EH (cell line): ENCODE data around the gene MCUB.
"Not testable (repeated sequence)": the region's sequence is repeated elsewhere in the genome, so short reads cannot be mapped to it uniquely, and the experiment has no call there.

Experiments used
- DNase-seq: peaks from one replicate; pipeline ENCODE4 v3.0.0-alpha.2; 2015; ENCODE audit warnings: low read depth

MCUB gene

GRCh38 chr4:109559983-109560686 is at the start of gene MCUB:
Gene MCUB, plus strand, starts transcription at chr4:109560246. Its CDS starts 92 bp downstream, at chr4:109560338.
- DNase-seq: peak; percentile 91

DNA sequence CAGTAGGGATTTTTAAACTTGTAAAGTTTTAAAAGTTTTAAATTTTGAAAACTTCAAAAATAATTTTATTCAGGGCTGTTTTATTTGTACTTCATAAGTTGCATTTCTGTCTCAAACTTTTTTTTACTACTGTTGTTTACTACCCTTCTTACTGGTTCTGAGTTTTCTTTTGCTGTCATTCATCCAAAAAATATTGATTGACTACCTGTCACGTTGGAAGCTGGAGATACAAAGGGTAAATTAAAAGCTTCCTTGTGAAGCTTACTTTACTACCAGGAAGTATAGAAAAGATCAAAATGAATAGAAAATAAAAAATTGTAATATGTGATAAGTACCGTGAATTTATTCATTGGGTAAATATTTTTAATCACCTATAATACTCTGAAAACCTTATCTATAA is 49.4 kb upstream of the MCUB start:
- no peak for DNase-seq

DNA sequence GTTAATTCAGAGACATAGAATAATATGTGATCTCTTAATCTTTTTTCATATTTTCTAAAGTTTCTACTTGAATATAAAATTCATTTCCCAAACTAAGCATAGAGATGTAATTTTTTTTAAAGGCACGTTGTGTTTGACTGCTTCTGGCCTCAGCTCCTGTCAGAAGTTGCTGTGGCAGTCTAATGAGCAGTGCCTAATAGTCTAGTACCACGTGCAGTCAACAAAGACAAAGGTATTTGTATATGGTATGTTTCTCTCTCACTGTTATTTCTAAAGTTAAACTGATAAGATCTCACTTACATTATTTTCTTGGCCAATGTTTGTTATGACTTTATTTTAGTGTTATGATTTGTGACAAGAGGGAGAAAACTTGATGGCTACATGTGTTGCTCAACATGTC is 48.6 kb upstream of the MCUB start:
- no peak for DNase-seq

DNA sequence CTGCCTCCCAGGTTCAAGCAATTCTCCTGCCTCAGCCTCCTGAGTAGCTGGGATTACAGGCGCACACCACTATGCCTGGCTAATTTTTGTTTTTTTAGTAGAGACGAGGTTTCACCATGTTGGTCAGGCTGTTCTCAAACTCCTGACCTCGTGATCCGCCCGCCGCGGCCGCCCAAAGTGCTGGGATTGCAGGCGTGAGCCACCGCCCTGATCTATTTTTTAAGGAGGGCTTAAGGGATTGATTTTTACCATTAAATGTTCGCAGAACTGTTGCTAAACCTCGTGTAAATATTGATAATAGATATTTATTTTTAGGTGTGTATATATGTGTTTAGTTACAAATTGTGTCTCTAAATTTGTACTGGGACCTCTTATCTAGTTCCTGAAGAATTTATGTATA is 46.7 kb upstream of the MCUB start:
- not testable (repeated sequence) for DNase-seq

- DNase-seq: no peak
Observed at GRCh38 chr4:109532182-109532581, 27.9 kb upstream of the MCUB start.

GRCh38 chr4:109545401-109545800 is 14.6 kb upstream of the MCUB start:
- DNase-seq: no peak

- no peak for DNase-seq
Observed at GRCh38 chr4:109547394-109547793, 12.7 kb upstream of the MCUB start.

DNA sequence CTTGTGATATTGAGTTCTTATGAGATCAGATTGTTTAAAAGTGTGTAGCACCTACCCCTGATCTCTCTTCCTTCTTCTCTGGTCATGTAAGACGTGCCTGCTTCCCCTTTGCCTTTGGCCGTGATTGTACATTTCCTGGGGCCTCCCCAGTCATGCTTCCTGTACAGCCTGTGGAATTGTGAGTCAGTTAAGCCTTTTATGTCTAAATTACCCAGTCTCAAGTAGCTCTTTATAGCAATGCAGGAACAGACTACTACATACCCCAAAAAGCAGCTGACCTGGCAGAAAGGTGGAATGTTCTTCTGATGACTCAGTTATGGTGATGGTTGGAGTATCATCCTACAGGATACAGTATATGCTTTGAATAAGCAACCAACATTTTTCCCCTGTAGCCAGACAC is 11.4 kb upstream of the MCUB start:
- DNase-seq: peak; percentile 85

- DNase-seq: no peak
Observed at GRCh38 chr4:109552237-109552636, 7.8 kb upstream of the MCUB start.

- DNase-seq: no peak
Observed at GRCh38 chr4:109553130-109553529, 6.9 kb upstream of the MCUB start.

DNA sequence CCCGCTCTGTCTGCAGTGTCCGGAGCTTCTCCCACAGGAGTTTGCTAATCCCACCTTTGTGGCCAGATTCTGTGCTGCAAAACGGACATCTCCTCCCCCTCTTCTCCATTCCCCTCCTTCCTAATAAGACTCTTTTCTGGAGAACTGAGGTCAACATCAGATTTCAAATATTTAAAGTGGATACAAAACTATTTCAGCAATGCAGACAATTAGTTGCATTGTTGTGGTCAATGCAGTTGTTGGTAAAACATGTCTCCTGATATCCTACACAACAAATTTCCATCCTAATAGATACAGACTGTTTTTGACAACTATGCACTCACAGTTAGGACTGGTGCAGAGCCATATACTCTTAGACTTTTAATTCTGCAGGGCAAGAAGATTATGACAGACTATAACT is 5.1 kb upstream of the MCUB start:
- peak; percentile 56 for DNase-seq

DNA sequence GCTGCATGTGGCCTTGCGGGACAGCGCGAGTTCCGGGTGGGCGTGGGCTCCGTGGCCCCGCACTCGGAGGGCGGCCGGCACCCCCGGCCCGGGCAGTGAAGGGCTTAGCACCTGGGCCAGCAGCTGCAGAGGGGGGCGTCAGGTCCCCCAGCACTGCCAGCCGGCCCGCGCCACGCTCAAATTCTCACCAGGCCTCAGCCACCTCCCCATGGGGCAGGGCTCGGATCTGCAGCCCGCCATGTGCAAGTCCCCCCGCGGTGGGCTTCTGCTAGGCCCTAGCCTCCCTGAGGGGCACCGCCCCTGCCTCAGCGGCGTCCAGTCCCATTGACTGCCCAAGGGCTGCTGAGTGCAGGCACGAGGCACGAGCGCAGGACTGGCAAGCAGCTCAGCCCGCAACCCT is 2.6 kb upstream of the MCUB start:
- DNase-seq: no peak

DNA sequence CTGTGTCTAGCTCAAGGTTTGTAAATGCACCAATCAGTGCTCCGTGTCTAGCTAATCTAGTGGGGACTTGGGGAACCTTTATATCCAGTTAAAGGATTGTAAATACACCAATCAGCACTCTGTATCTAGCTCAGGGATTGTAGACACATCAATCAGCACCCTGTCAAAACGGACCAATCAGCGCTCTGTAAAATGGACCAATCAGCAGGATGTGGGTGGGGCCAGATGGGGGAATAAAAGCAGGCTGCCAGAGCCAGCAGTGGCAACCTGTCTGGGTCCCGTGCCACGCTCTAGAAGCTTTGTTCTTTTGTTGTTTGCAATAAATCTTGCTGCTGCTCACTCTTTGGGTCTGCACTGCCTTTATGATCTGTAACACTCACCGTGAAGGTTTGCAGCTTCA is 2.0 kb upstream of the MCUB start:
- DNase-seq: not testable (repeated sequence)

DNA sequence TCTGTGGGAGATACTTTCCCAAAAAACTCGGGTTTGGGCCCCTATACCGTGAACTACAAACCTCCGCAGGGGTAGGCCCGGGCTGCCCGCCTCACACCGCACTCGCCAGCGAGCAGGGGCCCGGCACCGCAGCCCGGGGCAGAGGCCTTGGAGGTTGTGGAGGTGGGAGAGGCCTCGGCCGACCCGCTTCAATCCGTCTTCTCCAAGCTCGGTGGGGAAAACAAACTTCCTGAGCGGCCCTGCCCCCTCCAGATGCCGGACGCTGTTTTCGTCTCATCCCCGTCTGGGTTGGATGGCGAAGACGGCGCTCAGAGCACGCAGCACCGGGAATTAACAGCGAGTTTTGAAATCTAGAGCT is 442 bp upstream of the MCUB start:
- no peak for DNase-seq

DNA sequence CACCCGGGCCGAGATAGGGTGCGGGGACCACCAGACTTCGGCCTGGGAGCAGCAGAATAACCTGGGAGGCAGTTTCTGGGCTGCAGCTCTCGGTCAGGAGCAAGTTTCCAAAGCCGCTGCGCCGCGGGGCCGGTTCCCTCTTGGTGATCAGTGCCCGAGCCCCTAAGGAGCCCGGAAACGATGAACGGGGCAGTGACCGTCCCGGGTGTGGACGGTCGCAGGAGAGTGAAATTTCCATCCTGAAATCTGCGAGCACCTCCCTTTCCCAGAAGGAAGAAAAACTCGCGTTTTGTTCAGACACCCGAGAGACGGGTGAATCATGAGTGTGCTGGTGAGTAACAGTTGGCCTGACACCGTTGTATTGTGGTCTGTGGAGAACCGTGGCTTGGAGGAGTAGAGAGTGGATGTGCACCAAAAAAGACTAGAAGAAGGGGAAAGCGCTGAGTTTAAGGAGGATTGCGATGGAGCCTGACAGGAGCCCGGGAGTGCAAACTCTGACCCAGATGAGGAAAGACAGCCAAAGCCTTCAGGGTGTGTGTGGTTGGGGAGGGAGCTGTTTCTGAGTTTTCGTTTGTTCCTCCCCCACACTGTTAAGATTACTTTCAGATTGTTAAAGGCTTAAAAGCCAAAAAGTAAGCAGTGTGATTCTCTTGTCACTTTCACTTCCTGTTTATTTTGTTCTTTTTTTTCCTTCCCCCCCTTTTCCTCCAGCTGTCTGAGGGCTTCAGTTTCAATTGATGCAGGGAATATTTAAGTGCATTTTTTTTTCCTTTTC is 828 bp downstream of the MCUB start:
- peak; percentile 81 for DNase-seq

DNA sequence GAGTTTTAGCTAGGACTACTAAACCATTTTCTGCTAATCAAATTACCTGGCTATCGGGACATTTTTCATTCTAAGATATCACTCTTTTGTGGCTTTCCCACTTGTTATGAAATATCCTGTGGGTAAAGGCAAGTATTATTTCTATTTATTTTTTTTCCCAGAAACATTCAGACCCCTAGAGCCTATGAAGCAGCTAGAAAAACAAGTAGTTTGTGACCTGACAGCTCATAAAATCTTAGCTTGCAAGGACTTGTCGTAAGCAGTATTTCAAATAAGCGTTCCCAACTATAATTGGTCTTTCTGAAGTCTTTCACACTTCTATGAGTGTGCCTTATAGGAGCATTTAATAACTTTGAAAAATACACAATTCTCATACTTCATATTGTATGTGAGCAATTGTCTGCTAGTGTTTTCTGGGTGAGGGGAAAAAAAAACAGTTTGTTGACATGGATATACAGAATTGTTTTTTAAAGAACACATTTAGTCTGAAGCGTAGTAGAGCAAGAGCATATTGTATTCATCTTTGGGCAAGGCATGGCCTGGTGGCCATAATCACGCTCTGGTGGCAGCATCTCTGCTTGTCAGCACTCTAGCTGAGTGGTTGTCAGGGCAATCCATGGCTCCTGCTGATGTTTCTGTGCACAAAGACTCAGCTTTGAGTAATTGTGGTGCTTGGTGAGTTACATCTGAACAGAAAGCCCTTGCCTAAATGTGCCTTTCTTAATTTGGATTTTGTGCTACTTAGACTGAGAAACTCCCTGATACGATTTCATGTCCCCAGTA is 2.6 kb downstream of the MCUB start:
- no peak for DNase-seq

- DNase-seq: no peak
Observed at GRCh38 chr4:109571494-109571893, 11.4 kb downstream of the MCUB start.

DNA sequence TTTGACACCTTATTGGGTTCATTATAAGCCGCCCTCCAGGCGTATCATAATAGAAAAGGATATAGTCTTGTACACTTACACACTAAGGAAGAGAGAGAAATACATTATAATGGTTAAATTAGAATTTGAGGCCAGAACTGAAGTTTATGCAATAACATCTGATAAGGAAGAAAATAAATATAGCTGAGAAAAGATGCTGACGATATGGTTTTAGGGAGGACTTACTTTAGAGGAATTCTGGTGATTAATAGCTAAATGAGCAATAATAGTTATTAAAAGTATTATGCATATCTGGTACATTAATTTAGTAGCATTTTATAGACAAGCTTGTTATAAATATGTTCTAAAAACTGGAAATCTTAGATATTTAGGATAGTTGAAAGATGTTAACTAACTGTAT is 12.1 kb downstream of the MCUB start:
- no peak for DNase-seq

GRCh38 chr4:109574443-109574850 is 14.4 kb downstream of the MCUB start:
- no peak for DNase-seq

- DNase-seq: no peak
Observed at GRCh38 chr4:109574931-109575804, 15.1 kb downstream of the MCUB start.

- peak; percentile 53 for DNase-seq
Observed at GRCh38 chr4:109576462-109576861, 16.4 kb downstream of the MCUB start.

DNA sequence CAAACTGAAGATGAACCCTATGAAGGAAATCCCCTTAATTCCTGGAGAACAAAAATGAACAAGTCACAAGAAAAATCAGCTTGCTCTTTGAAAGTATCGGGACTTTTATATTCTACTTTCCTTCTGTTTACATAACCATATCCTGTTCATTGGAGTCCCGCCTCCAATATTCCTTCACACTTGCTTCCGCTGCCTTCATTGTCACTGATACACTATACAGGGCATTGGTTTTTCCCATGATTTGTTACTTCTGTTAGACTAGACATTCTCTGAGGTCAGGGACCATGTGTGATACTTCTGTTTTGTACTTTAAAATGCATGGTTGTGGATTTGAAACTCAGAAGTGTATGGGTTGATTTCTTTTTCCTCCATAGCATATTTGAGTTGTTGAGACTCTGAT is 18.8 kb downstream of the MCUB start:
- DNase-seq: no peak
